Urothelium cell line (cell line): ENCODE data around the gene HMGXB4.

Experiments used
- DNase-seq: peaks from one replicate; pipeline ENCODE4 v3.0.0; 2011; ENCODE audit warnings: low spot score, mixed read lengths
- FAIRE-seq: peaks from 2 replicates; lab custom pipeline; 2011; peaks lifted over from hg19 to GRCh38; lab: Jason Lieb, UNC

The HMGXB4 gene

DNA sequence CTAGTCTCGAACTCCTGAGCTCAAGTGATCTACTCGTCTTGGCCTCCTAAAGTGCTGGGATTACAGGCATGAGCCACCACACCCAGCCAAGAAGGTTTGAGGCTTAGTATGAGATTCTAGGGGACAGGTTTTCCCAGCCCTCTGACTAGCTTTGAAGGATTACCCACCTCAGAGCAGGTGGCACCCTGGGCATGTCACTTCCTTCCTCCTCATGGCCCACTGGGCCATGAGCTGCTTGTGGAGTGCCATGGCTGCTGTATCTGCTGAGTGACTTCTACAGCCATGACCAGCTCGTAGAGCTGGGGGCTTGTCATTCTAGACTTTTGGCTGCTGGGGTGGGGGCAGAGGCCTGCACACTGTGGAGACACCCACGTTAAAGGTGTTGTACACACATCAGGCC is 67.5 kb downstream of the HMGXB4 start:
- DNase-seq (no peak), FAIRE-seq (no peak)

DNA sequence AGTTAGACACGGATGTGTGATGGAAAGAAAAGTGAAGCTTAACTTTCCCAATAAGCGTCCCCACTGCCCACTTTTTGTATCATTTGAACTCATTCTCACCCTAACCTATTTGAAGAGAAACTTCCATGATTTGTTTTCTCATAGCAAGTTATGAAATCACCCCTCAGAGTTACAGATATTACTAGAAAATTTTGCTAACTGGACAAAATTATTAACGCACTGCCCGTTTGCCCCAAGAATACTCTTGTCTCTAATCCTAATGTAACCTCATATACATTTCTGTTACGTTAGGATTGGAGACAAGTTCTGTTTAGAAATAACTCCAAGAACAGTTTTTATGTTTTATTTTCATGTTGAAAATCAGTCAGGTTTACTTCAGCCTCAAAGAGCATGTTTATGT is 67.9 kb downstream of the HMGXB4 start:
- FAIRE-seq (no peak), DNase-seq (no peak)

DNA sequence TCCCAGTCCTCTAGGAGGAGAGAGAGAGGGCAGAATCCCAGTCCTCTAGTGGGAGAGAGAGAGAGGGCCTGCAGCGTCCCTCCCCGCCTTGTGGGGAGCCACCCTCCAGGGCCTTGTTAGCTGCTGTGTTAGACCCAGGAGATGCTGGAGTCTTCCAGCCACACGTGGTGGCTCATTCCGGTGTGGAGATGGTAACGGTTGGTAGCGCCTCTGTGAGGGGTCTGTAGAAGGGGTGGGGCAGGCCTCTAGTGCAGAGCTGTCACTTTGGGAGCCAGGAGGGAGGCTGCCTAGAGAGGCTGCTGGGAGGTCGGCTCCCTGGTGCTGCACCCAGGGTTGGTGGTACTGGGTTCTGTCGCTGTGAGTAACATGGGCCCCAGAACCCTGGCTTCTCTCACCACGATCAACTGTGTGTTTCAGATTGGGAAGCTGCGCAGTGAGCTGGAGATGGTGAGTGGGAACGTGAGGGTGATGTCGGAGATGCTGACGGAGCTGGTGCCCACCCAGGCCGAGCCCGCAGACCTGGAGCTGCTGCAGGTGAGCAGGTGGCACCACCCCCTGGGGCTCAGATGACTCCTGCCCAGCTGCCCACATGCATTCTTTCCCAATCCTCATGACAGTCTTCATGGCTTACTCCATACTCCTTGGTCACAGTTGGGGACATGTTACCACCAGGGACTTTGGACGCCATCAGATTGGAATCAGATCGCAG is 69.7 kb downstream of the HMGXB4 start:
- DNase-seq (no peak), FAIRE-seq (peak; percentile 89)

DNA sequence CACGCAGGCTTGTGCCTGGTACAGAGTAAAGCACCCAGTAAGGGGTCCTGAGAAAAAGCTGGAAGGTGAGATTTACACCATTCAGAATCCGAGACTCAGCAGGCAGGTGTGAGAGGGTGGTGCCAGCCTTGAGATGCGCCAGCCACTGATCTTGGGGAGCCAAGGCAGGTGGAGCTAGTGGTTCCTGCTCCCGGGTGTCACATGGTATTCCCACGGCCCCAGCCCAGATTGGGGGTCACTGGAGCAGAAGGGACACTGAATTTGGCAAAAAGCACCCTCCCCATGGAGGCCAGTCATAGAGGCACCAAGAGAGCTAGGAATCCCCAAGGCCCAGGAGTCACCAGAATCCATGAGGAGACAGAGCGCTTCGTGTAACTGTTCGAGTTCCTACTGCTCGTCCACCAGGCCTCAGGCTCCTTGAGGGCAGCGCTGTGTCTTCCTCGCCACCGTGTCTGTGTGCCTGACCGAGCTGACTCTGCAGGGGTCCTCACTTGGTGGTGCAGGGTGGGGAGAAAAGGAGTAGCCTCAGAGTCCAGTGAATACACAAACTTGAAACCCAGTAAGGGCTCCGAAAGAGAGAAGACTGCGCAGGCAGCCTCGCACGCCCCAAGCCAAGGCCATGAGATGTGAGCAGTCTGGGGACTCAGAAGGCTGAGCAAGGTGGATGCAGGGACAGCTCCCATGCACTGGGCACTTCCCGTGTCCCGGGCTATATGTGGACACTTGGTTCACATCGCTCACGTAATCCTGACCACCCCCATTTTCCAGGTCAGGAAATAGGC is 70.6 kb downstream of the HMGXB4 start:
- FAIRE-seq = peak; percentile 83
- no peak for DNase-seq

DNA sequence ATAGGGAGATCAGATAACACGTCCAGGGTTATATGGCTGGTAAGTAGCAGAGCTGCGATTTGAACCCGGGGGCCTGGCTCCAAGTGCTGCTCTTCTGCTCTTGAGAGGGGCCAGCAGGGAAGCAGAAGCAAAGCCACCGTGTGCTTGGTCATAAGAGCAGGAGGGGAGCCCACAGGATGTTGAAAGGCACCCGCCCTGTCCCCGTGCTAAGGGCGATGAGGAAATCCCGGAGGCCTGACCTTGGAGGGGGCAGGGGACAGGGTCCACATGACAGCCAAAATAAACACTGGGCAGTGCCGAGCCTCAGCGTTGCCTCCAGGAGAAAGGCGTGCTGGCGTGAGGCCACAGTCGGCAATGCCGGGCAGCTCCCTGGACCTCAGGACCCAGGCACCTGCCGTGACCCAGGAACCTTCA is 71.2 kb downstream of the HMGXB4 start:
- DNase-seq = no peak
- FAIRE-seq = peak; percentile 90

DNA sequence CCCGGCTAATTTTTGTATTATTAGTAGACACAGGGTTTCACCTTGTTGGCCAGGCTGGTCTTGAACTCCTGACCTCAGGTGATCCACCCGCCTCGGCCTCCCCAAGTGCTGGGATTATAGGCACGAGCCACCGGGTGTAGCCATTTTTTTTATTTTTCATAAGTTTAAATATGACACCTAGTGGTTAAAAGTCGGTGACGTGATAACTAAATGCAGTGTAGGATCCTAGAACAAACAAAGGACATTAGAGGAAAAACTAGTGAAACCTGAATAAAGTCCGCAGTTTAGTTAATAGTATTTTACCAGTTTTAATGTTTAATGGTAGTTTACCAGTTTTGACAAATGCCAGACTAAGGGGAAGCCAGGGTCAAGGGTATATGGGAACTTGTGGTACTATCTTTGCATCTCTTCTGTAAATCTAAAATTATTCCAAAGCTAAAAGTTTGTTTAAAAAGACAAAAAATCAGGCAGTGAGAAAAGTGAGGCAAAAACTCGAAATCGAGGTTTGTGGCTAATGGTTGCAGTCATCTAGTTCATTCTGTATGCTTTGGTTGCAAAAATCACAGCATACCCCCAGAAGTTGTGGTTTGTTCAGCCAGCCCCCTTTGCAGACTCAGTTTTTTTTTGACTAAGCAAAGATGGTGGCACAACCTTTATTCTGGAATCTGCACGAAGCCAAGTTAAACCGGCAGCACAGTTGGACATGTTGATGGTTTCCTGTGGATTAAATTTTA is 72.0 kb downstream of the HMGXB4 start:
- no peak for FAIRE-seq
- no peak for DNase-seq

DNA sequence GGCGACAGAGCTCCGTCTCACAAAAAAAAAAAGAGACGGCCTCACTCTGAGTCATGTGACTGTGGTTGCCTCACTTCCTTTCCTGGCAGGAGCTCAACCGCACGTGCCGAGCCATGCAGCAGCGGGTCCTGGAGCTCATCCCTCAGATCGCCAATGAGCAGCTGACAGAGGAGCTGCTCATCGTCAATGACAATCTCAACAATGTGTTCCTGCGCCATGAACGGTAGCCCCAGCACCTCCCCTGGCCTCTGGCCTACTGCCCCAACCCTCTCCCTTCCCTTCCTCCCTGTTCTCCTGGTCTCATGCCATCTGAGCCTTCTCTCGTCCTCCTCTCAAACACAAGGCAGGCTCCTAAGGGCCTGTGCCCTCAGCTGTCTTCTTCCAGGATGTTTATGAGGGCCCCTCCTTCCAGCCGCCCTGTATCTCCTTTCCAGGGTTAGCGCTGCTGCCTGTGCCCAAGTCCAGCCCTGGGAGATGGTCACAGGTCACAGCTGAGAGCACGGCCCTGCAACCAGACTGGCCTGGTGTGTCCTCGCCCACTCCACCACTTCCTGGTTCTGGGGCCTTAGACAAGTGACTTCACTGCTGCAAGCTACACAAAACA is 73.1 kb downstream of the HMGXB4 start:
- DNase-seq (peak; percentile 92), FAIRE-seq (peak; percentile 100)

DNA sequence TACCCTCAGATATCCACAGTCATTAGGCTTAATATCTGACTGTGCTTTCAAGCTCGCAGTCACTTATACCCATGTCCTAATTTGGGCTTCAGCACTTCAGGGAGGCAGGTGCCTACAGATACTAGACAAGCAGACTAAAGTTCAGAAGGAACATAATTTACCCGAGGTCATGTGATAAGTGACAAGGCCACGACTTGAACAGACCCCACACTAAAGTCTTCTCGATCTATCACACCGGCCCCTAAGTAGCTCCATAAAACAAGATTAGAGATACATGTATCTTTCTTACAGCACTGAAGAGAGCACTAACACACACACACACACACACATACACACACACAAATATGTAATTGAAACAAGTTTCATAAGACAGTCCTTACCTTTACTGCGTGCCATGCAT is 75.0 kb downstream of the HMGXB4 start:
- DNase-seq = no peak
- peak; percentile 48 for FAIRE-seq

DNA sequence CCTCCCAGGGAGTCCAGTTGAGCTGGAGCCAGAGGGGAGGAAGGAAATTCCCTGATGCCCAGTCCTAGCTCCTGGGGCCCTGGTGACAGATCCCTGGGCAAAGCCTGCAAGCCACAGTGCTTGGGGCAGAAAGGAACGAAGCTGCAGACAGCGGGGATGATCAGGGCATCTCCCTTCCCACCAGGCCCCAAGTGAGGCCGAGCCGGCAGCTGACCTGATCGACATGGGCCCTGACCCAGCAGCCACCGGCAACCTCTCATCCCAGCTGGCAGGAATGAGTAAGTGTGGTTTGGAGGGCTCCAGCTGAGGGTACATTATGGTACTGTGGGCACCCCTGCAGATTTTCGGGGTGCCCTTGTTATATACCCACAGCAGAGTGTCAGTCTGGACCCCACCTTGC is 75.9 kb downstream of the HMGXB4 start:
- DNase-seq = no peak
- peak; percentile 84 for FAIRE-seq

DNA sequence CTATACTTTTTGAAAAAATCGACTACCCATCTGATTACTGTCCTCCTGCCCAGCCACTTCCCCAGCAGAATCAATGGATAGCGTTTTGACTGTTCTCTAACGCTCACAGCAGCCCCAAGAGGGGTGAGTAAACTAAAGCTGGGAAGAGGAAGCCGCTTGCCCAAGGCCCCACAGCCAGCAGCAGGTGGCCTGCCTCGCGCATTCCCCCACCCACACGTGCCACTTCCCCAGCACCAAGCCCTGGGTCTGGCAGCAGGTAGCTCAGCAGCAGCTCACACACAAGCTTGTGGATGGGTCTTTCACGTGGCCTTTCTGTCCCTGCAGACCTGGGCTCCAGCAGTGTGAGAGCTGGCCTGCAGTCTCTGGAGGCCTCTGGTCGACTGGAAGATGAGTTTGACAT is 76.7 kb downstream of the HMGXB4 start:
- FAIRE-seq = peak; percentile 5
- no peak for DNase-seq

DNA sequence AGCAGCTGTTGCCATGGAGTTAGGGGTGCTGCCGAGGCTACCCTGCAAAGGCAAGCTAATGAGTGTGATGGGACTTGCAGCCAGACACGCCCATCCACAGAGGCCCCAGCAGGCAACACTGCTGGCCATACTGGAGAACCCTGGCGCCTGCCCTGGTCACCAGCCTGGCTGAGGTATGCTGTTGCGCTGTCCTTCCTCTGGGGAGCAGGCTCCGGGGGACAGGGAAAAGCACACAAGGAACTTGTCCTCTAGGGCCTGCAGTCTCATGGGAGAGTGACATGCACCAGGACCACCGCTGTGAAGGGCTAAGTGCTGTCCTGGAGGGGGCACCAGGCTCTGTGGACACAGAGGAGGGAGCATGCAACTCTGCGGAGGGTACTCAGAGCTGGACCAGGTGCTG is 78.2 kb downstream of the HMGXB4 start:
- DNase-seq (no peak), FAIRE-seq (no peak)

DNA sequence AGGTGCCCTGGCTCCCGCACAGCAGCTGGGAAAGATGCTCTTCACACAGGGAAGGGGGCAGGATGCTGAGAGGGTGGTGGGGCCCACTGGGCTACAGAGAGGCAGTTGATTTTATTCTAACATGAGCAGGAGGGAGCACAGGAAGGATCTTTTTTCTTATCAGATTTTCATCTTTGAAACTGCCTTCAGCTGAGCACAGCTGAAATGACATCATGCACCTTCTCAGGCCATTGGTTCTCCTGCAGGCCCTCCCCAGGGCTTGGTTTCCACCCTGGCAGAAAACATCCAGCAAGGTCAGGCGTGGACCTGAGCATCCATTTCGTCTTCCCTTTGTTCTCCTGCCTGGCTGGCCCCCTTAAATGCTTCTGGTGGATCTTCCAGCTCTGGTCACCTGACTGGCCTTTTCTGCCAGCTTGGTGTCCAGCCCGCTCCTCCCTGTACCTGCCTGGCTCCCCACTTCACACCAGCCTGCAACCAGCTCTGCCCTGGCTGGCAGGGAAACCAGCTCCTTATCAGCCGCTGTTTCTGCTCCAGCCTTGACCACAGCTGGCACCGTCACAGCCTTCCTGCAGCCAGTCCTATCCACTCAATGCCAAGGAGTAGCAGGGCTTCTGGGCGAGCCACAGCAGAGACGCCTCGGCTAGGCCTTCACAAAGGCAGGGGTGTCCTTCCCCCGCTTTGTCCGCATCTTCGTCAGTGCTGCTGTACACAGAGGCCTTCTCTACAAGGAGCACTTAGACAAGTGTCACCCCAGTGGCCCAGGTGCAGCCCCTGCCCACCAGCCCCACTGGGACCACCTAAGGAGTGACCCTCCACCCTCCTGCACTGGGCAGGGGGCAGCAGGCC is 78.9 kb downstream of the HMGXB4 start:
- FAIRE-seq = peak; percentile 95
- DNase-seq = no peak

DNA sequence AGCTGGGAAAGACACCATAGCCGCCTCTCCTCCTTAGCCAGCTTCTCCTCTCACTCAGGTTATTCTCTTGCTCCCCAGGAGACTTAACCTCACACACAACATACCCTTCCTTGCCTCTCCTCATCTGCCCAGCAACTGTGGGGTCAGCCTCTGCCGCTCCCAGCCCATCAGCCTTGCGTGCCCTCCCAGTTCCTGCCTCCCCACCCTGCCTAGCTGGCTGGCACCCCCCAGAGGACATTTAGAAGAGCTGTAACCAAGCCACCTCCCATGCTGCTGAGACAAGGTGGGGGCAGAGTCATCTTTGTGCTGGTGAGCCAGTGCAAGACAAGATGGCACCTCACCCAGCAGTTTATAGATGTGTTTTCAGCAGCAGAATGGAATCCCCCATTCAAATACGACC is 80.6 kb downstream of the HMGXB4 start:
- DNase-seq = no peak
- FAIRE-seq = peak; percentile 98

DNA sequence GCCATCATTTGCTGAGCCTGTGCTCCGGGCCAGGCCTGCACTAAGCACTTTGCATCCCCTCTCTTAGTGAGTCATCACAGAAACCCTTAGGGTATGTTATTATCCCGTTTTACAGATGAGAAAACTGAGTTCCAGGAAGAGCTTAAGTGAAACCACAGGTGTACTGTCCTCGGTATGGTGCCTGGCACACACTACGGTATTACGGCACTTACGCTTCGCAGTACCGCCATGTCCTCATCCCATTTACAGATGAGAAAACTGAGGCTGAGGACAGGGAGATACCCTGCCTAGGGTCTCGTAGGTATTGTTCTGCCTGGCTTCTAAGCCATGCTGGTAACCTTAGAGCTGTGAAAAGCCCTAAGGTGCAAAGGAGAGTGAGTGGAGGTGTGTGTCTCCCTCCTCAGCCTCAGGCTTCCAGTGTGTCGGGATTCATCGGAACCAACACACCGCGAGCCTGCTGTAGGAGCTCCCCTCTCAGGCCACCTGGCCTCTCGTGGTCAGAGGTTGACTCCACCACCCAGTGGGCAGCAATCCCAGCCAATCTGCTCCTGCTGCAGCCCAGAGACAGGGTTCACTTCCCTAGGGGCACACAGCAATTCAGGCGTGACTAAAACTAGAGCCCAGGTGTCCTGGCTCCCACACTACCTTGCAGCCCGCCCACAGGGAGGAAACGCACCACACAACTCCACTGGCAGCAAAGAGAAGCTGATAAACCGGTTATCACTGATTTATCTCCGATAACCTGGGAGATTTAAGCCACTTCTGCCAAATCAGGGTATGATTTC is 84.0 kb downstream of the HMGXB4 start:
- FAIRE-seq (peak; percentile 99), DNase-seq (no peak)

DNA sequence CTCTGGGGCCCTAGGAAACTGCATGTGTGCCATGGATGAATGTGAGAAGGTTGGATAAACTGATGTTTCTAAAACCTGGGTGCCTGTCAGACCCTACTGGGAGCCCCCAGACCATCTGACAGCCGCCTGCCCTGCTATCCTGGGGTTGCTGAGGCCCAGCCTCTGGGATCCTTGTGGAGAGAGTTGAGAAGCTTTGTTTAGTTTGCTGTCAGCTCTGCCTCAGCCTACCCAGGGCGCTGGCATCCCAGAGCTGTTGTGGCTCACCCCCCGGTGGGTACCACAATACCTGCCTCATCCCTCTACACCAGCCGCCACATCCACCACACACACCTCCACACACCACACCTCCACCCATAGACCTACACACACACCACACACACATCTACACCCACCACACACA is 85.1 kb downstream of the HMGXB4 start:
- FAIRE-seq (no peak), DNase-seq (no peak)

DNA sequence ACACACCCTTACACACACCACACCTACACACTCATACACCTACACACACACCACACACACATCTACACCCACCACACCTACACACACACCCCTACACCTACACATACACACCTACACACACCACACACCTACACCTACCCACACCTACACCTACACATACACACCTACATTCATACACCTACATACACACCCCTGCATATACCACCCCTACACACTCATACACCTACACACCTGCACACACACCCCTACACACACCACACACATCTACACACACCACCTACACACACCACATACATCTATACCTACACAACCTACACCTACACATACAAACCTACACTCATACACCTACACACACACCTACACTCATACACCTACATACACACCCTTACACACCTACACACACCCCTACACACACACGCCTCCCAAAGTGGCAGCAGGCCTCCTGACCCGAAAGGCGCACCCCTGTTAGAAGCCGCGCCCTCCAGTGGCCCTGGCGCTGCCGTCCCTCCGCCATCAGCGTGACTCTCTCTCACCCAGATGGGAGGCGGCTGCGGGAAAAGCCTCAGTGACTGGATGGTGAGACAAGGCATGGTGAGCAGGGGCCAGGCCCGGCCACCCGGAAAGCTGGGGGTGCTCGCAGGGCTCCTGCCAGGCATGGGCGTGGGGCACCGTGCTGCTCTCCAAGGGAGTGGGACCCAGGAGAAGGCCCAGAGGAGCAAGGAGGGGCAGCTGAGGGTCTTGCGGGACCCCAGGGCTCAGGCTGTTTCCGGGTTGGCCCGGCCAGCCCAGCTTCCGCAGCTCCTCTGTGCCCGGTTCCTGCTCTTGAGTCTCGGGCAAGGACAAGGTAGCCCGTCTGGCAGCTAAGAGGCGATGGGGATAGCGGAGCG is 86.6 kb downstream of the HMGXB4 start:
- FAIRE-seq = peak; percentile 100
- no peak for DNase-seq

DNA sequence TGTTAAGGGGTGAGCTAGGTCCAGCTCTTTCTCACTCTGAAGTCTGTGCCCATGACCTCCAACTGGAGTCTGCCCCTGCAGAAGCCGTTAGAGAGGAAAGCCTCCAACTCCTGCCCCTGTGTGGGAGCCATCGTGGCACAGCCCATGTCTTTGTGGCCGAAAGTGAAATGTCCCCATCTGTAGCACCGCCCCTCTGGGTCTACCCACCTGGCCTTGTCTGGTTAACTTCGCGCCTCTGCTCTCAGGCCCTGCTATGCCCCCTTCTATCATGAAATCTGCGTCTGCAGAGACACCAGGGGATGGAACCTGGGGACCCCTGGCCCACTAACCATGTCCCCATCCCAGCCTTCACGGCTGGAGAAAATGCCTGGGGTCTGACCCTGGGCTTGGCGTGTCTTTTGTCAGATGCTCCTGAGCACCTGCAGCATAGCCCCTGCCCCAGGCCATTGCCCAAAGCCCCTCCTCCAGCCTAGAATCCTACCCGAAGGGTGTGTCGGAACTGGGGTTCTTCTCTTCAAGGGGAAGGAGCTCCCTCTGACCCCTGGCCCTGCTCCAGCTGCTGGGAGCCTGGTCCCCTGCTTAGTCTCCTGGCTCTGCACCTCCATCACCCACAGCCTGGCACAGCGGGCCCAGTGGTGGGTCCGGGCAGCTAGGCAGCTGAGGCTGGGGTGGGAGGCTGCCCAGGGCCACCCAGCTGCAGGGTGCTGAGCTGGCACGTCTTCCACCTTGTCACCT is 87.8 kb downstream of the HMGXB4 start:
- FAIRE-seq = no peak

More for the DNA sequence above, 87.8 kb downstream of the HMGXB4 start:
- DNase-seq = no peak
